HTR-8/SVneo (cell line): Measurements from ENCODE around the gene UGT2B7.
A peak's percentile ranks its signal among the peaks of the same experiment; 100 is the strongest.
"Not testable (repeated sequence)": the region's sequence is repeated elsewhere in the genome, so short reads cannot be mapped to it uniquely, and the experiment has no call there.

ENCODE experiments used
- DNase-seq: peaks from one replicate; pipeline ENCODE4 v3.0.0; 2011; ENCODE audit warnings: low spot score, mixed read lengths; ENCODE audit not compliant: insufficient read length
- FAIRE-seq: peaks from 2 replicates; lab custom pipeline; 2011; peaks lifted over from hg19 to GRCh38; lab: Jason Lieb, UNC

Gene UGT2B7

GRCh38 chr4:69096111-69096656 is at the start of gene UGT2B7:
TSS of gene UGT2B7 (plus strand) at chr4:69096474. CDS start at chr4:69096521, 47 bp downstream.
- FAIRE-seq, result no peak
- no peak for DNase-seq

GRCh38 chr4:69049860-69050259 is 46.4 kb upstream of the UGT2B7 start:
- FAIRE-seq, result no peak
- DNase-seq, result no peak

- DNase-seq, FAIRE-seq: not testable (repeated sequence)
Measured at GRCh38 chr4:69050853-69051575, 45.3 kb upstream of the UGT2B7 start.

GRCh38 chr4:69051576-69051943 is 44.7 kb upstream of the UGT2B7 start:
- DNase-seq (no peak), FAIRE-seq (no peak)

- not testable (repeated sequence) for DNase-seq, FAIRE-seq
Measured at GRCh38 chr4:69053309-69053885, 42.9 kb upstream of the UGT2B7 start.

GRCh38 chr4:69054033-69054432 is 42.2 kb upstream of the UGT2B7 start:
- not testable (repeated sequence) for DNase-seq, FAIRE-seq

- DNase-seq (peak; percentile 5), FAIRE-seq (no peak)
Measured at GRCh38 chr4:69054578-69055200, 41.6 kb upstream of the UGT2B7 start.

GRCh38 chr4:69056150-69056549 is 40.1 kb upstream of the UGT2B7 start:
- no peak for FAIRE-seq
- no peak for DNase-seq

GRCh38 chr4:69056921-69057550 is 39.2 kb upstream of the UGT2B7 start:
- DNase-seq, result no peak

GRCh38 chr4:69057620-69058409 is 38.5 kb upstream of the UGT2B7 start:
- no peak for DNase-seq
- no peak for FAIRE-seq

More at GRCh38 chr4:69056921-69057550, 39.2 kb upstream of the UGT2B7 start:
- no peak for FAIRE-seq

GRCh38 chr4:69058410-69059059 is 37.7 kb upstream of the UGT2B7 start:
- DNase-seq, result no peak
- FAIRE-seq, result no peak

- DNase-seq, result no peak
- FAIRE-seq, result no peak
Measured at GRCh38 chr4:69060651-69061308, 35.5 kb upstream of the UGT2B7 start.

- FAIRE-seq (no peak), DNase-seq (no peak)
Measured at GRCh38 chr4:69064391-69064790, 31.9 kb upstream of the UGT2B7 start.

- no peak for DNase-seq
- no peak for FAIRE-seq
Measured at GRCh38 chr4:69066945-69067344, 29.3 kb upstream of the UGT2B7 start.

- DNase-seq (no peak), FAIRE-seq (no peak)
Measured at GRCh38 chr4:69069085-69069484, 27.2 kb upstream of the UGT2B7 start.

- FAIRE-seq (no peak), DNase-seq (no peak)
Measured at GRCh38 chr4:69070590-69070989, 25.7 kb upstream of the UGT2B7 start.

- FAIRE-seq (no peak), DNase-seq (no peak)
Measured at GRCh38 chr4:69071286-69071685, 25.0 kb upstream of the UGT2B7 start.

GRCh38 chr4:69073375-69073774 is 22.9 kb upstream of the UGT2B7 start:
- DNase-seq (no peak), FAIRE-seq (no peak)
